Prostate gland (tissue), 2 donors: ENCODE measurements around the gene EXD3. TPM values are rescaled to one million over a fixed set of nuclear protein-coding genes. Genes with fewer than 3 reads are reported as not detected.

ENCODE experiments used
- DNase-seq: peaks from one replicate; pipeline ENCODE4 v3.0.0-alpha.2; 2019; ENCODE audit warnings: low spot score
- H3K27ac ChIP-seq, 2 donors: fragments of 200-600 bp; sonication (generic); 2 replicates each; pipeline ENCODE4 v1.5.1; 2017 to 2019
- H3K27me3 ChIP-seq: fragments of 200-600 bp; sonication (generic); replicated peaks from 2 replicates; pipeline ENCODE4 v1.5.1; 2019; ENCODE audit not compliant: insufficient read depth
- H3K36me3 ChIP-seq, 2 donors: fragments of 200-600 bp; sonication (generic); 1 replicate in 1 of 2; 2 replicates in 1 of 2; pipeline versions ENCODE4 v1.5.1 to v1.8.1; 2017 to 2019
- H3K4me1 ChIP-seq: fragments of 200-600 bp; sonication (generic); replicated peaks from 2 replicates; pipeline ENCODE4 v1.5.1; 2019
- H3K4me3 ChIP-seq, 2 donors: fragments of 200-600 bp; sonication (generic); 2 replicates each; pipeline ENCODE4 v1.5.1; 2017 to 2019
- H3K9me3 ChIP-seq: fragments of 200-600 bp; sonication (generic); 2 replicates; pipeline ENCODE4 v1.5.1; 2017
- POLR2A ChIP-seq: fragments of 450-650 bp; IDR thresholded peaks from one replicate; pipeline ENCODE4 v1.6.1; 2016; ENCODE audit warnings: antibody characterized with exemption, mild to moderate bottlenecking
- POLR2AphosphoS5 ChIP-seq: sonication (generic); formaldehyde crosslinking; IDR thresholded peaks from one replicate; pipeline ENCODE4 v1.6.1; 2017; ENCODE audit warnings: antibody characterized with exemption
- WGBS: methylation state at CpG from one replicate; pipeline ENCODE4 v1.1.5; 2018; 5-methylcytosine and 5-hydroxymethylcytosine counted together
- intact Hi-C: fragments of 100-400 bp; cut with DNase I; formaldehyde crosslinking; loops from one replicate; pipeline ENCODE4 v1.14.2; 2022
- total RNA-seq, 2 donors: library from RNA; depleted of rRNA; stranded (reverse); fragments of >200 nt; gene quantifications; one replicate each; pipeline ENCODE4 v1.1.0, GENCODE V29; 2016
- TF ChIP-seq, protein P1 (sequence below), 4 experiments: fragments of 200-600 bp in 2 of 4; fragments of 450-650 bp in 2 of 4; sonication (generic) in 2 of 4; IDR thresholded peaks; 1 replicate in 3 of 4; 2 replicates in 1 of 4; pipeline ENCODE4 v1.5.1; 2016 to 2019; ENCODE audit warnings: antibody characterized with exemption in 4 of 4, mild to moderate bottlenecking in 2 of 4, moderate library complexity in 2 of 4

The EXD3 gene
- total RNA-seq, 2 donors from 2014 or later, result 32.6 to 44.8 TPM

DNA sequence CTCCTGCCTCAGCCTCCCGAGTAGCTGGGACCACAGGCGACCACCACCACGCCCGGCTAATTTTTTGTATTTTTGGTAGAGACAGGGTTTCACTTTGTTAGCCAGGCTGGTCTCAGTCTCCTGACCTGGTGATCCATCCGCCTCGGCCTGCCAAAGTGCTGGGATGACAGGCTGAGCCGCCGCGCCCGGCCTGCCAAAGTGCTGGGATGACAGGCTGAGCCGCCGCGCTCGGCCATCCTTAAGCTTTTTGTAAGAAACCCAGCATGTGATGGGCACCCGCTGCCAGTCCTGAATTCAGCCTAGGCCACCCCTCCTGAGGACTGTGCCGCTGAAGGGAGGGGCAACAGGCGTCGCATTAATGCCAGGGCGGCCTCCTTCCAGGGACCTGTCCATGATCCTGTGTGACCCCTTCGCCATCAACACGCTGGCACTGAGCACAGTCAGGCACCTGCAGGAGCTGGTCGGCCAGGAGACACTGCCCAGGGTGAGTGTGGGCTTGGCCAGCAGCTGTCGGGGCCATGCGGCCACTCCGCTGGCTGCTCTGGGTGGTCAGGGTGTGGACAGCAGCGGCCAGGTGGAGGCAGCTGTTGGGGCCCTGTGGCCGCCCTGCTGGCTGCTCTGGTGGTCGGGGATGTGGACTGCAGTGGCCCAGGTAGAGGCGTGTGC is 157.3 kb downstream of the EXD3 start:
- intact Hi-C loops, result no loop called here
- peak overlapping the region in 1 of 2 donors; percentile 40 for H3K27ac ChIP-seq
- peaks cover 0 to 7% of the 10 kb centered on the region in 2 donors for H3K36me3 ChIP-seq
- DNase-seq, result no peak
- WGBS, result 90% methylated on average over 23 of the region's 29 CpGs
- H3K4me3 ChIP-seq, result no peak overlapping the region
- no peaks in the 10 kb centered on the region for H3K27me3 ChIP-seq
- H3K9me3 ChIP-seq, result no peaks in the 10 kb centered on the region
- H3K4me1 ChIP-seq, result peaks cover 18% of the 10 kb centered on the region
- TF ChIP-seq, protein P1, sequence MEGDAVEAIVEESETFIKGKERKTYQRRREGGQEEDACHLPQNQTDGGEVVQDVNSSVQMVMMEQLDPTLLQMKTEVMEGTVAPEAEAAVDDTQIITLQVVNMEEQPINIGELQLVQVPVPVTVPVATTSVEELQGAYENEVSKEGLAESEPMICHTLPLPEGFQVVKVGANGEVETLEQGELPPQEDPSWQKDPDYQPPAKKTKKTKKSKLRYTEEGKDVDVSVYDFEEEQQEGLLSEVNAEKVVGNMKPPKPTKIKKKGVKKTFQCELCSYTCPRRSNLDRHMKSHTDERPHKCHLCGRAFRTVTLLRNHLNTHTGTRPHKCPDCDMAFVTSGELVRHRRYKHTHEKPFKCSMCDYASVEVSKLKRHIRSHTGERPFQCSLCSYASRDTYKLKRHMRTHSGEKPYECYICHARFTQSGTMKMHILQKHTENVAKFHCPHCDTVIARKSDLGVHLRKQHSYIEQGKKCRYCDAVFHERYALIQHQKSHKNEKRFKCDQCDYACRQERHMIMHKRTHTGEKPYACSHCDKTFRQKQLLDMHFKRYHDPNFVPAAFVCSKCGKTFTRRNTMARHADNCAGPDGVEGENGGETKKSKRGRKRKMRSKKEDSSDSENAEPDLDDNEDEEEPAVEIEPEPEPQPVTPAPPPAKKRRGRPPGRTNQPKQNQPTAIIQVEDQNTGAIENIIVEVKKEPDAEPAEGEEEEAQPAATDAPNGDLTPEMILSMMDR (IDR thresholded peaks at IDR 0.05), result no peak
- TF ChIP-seq POLR2AphosphoS5 (no peak), POLR2A (no peak)

DNA sequence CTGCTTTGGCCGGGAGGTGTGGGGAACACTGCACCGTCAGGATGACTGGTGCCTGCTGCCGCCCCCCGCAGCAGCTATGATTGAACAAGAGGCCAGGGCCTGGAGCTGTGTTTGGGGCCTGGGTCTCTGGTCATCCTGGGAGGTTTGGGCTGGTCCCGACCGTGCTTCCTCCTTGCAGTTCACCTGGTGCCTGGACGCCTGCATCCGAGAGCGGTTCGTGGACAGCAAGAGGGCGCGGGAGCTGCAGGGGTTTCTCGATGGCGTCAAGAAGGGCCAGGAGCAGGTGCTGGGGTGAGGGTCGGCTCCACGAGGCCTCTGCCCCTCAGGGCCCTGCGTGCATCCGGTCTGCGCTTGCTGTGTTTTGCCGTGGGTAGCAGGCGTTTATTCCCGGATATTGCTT is 158.9 kb downstream of the EXD3 start:
- TF ChIP-seq POLR2AphosphoS5, result no peak
- TF ChIP-seq, protein P1 (IDR thresholded peaks at IDR 0.05), result no peak
- no peak for TF ChIP-seq POLR2A
- Histone ChIP-seq H3K4me3 (no peak overlapping the region), H3K4me1 (peaks cover 9% of the 10 kb centered on the region), H3K36me3 (peaks cover 0 to 7% of the 10 kb centered on the region in 2 donors), H3K9me3 (no peaks in the 10 kb centered on the region), H3K27me3 (no peaks in the 10 kb centered on the region), H3K27ac (no peak overlapping the region)
- WGBS, result 97% methylated on average over 22 of the region's 22 CpGs
- intact Hi-C loops, result no loop called here
- no peak for DNase-seq

DNA sequence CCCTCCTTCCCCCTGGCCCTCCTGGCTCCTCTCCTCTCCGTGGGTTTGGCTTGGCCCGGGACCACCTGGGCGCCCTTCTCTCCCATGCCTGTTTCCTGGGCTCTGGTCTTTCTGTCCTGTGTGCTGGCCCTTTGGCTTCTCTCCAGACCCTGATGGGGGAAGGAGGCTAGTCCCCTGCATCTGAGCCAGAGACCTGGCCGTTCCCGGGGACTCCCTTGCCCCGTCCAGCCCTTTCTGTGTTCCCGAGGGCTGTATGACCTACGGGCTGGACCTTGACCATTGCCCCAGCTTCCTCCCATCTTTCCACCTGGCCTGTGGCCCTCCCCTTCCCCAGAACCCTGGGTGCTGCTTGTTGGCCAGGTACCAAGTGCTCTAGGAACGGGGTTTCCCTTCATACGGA is 159.5 kb downstream of the EXD3 start:
- Histone ChIP-seq H3K4me1 (peaks cover 3% of the 10 kb centered on the region), H3K4me3 (no peak overlapping the region), H3K9me3 (no peaks in the 10 kb centered on the region), H3K36me3 (peaks cover 0 to 7% of the 10 kb centered on the region in 2 donors), H3K27me3 (no peaks in the 10 kb centered on the region), H3K27ac (no peak overlapping the region)
- intact Hi-C loops, result no loop called here
- WGBS, result 89% methylated on average over 8 of the region's 10 CpGs
- TF ChIP-seq, protein P1 (IDR thresholded peaks at IDR 0.05), result no peak
- no peak for TF ChIP-seq POLR2AphosphoS5
- TF ChIP-seq POLR2A, result no peak
- no peak for DNase-seq

DNA sequence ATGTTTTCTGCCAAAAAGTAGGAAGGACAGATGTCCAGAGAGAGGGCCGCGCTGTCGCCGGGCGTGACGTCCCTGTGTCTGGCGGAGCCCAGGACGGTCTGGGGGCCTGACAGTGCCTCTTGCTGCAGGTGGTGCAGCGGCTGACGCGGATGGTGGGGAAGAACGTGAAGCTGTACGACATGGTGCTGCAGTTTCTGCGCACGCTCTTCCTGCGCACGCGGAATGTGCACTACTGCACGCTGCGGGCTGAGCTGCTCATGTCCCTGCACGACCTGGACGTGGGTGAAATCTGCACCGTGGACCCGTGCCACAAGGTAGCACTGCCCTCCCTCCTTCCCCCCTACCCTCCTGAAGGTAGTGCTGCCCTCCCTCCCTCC is 160.1 kb downstream of the EXD3 start:
- no peaks in the 10 kb centered on the region for H3K4me1 ChIP-seq
- intact Hi-C loops, result no loop called here
- no peak overlapping the region for H3K27ac ChIP-seq
- WGBS, result 85% methylated on average over 24 of the region's 24 CpGs
- no peaks in the 10 kb centered on the region for H3K27me3 ChIP-seq
- no peak for DNase-seq
- H3K9me3 ChIP-seq, result no peaks in the 10 kb centered on the region
- no peak overlapping the region for H3K4me3 ChIP-seq
- TF ChIP-seq POLR2A (no peak), POLR2AphosphoS5 (no peak)
- TF ChIP-seq, protein P1 (IDR thresholded peaks at IDR 0.05), result no peak
- H3K36me3 ChIP-seq, result peaks cover 0 to 7% of the 10 kb centered on the region in 2 donors
